Limb (tissue), 2 donors: ENCODE data around the gene C3orf49.

Source experiments
- DNase-seq, 2 donors: peaks; one replicate each; pipeline ENCODE4 v3.0.0-alpha.2; 2016; ENCODE audit errors: extremely low spot score in 2 of 2

C3orf49 gene, protein sequence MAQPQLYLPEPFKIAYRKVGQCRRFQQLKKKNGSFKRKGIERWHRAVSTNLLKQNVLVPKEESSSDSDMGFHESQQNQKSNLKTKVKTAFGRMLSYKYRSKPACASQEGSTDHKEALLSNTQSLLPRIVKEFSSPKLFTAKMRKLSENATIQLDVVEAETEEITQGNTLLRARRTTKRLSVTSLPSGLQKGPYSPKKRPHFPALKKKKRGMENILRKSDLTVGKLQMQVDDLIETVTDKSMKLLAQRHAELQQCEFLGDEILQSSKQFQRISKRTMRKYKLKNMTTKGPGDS

GRCh38 chr3:63819151-63819398 is at the start of gene C3orf49:
Gene C3orf49 (plus strand): TSS chr3:63819299. CDS start chr3:63819472, 173 bp downstream.
- DNase-seq = no peak

- no peak for DNase-seq
These were observed 44.3 kb upstream of the C3orf49 start for GRCh38 chr3:63774781-63775180.

- DNase-seq = no peak
These were observed 39.9 kb upstream of the C3orf49 start for GRCh38 chr3:63779227-63779626.

- DNase-seq = no peak
These were observed 27.1 kb upstream of the C3orf49 start for GRCh38 chr3:63791974-63792373.

- DNase-seq = no peak
These were observed 23.7 kb upstream of the C3orf49 start for GRCh38 chr3:63795438-63795837.

- DNase-seq = no peak
These were observed 20.6 kb upstream of the C3orf49 start for GRCh38 chr3:63798544-63798943.

DNA sequence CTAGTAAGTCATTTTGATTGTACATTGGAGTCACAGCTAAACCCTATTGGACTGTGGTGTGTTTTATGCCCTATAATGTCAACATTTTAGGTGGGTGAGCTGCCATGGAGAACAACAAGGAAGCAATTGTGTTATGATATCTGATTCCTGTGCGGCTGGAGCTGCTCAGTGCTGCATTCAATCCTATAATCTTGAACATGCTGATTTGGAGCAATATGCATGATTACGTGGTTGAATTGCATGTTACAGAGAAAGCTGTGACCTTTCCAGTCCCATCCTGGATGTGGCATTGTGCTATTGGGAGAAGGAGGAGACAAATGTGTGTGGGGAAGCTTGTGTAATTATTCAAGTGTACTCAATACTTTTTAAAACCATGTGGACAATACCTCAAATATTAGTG is 20.1 kb upstream of the C3orf49 start:
- no peak for DNase-seq

- DNase-seq = no peak
These were observed 19.0 kb upstream of the C3orf49 start for GRCh38 chr3:63800097-63800496.

GRCh38 chr3:63803911-63804310 is 15.2 kb upstream of the C3orf49 start:
- no peak for DNase-seq

DNA sequence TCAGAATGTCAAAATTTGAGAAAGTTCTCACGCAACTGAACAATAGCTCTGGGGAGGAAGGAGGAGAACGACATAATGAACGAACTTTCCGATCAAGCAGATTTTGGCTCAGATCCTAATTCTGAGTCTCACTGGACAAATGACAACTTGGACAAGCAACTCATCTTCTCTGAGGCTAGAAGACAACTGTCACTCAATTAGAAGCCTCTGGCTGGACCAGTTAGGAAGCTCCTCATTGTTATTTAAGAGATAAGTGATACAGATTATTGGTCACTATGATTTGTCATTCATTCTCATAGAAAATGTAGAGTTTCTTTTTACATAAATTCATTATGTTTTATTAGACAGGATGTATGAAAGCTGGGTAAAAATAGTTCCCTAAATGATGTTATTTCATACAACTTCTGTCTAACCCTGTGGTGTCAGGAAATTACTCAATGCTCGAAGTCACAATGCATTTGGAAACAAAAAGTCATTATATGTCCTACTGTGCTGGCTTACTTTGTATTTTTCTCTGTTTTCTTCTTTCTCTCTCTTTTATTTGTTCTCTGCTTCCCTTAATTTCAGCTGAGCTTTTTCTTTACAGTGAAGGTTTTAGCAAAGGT is 11.0 kb upstream of the C3orf49 start:
- no peak for DNase-seq

DNA sequence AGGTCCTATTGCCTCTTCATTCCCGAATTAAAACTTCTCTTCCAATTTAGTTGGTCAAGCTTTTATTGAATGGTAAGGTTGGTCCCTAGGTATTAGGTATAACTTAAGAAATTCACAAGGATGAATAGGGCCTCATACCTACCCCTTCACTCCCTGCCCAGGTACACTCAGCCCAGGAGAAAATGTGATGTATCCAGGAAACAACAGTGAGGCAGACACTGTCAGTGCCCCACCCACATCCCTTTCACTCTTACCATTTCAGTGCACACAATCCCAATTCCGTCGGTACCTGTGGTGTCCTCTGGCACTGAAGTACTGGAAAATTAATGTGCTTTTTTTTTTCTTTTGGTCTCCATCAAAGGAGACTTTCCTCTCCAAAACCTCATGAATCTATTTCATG is 10.5 kb upstream of the C3orf49 start:
- DNase-seq = no peak

GRCh38 chr3:63809607-63810006 is 9.5 kb upstream of the C3orf49 start:
- no peak for DNase-seq

DNA sequence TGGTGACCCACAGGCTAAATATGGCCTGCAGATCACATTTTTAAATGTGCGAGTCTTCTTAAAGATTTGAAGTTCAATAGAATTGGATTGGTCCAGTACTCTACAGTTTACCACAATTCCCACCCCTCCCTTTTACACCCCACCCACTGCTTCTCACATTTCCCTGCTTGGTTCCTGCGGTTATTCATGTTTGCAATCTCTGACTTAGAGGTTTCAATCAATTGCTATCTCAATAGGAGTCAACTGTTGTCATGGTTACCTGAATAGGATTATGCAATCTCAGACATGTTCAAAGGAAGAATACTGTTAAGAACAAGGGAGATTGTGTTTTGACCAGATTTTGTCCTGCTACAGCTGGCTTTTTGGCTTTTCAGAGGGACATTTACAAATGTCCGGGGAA is 4.9 kb upstream of the C3orf49 start:
- no peak for DNase-seq

GRCh38 chr3:63817225-63817624 is 1.9 kb upstream of the C3orf49 start:
- DNase-seq = no peak

GRCh38 chr3:63818282-63819150 is 583 bp upstream of the C3orf49 start:
- peak; percentile 72 to 76 for DNase-seq

DNA sequence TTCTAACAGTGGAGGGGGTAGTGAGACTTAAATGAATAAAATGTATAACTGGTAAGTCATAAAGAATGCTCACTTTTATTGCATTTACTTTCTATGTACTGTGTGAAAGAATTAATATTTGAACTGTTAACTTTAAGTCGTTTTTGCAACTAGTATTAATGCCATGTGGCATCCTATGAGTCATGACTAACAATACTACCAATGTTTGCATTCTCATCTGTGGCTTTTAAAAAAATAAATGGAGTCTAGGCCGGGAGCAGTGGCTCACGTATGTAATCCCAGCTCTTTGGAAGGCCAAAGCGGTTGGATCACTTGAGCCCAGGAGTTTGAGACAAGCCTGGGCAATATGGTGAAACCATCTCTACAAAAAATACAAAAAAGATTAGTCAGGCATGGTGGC is 5.2 kb downstream of the C3orf49 start:
- no peak for DNase-seq

DNA sequence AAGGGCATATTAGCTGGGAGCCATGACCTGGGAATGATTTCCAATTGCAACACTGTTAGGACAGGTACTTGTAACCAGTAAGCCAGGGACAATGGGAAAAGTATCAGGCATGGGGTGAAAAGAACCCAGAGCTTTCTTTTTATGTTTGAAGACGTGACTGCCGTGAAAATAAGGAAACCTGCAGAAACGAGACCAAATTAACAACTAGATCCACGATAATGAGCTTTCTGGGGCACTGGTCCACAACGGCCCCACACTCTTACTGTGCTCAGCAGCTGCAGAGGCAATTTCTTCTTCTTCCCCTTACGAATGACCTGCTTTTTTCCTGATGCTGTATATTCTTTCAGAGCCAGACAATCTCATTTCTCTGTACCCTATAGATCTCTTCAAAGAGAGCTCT is 11.4 kb downstream of the C3orf49 start:
- no peak for DNase-seq

DNA sequence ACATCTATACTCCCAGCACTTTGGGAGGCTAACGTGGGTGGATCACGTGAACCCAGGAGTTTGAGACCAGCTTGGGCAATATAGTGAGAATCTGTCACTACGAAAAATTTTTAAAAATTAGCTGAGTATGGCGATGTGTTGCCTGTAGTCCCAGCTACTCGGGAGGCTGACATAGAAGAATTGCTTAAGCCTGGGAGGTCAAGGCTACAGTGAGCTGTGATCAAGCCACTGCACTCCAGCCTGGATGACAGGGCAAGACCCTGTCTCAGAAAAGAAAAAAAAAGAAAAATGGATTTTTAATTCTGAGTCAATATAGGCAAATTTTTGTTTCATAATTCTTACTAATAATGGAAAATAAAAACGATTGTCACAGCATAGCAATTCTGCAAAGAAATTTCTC is 13.3 kb downstream of the C3orf49 start:
- DNase-seq = no peak

DNA sequence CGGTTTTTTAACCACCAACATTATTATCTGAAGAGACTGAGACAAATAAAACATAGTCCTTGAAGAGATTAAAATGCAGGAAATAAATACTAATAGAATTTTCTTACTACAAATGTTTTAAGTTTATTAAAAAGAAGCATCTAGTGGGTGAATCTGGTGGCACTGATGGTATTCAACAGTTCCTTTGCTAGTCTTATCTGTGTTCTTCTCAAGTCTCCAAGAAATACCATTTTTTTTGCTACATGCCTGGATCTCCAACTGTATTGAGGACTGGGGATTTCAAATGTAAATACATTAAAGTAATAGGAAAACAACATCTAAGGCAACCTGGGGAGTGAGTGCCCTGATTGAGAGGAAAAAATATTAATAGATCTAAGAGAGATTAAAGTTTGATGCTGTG is 22.6 kb downstream of the C3orf49 start:
- no peak for DNase-seq

DNA sequence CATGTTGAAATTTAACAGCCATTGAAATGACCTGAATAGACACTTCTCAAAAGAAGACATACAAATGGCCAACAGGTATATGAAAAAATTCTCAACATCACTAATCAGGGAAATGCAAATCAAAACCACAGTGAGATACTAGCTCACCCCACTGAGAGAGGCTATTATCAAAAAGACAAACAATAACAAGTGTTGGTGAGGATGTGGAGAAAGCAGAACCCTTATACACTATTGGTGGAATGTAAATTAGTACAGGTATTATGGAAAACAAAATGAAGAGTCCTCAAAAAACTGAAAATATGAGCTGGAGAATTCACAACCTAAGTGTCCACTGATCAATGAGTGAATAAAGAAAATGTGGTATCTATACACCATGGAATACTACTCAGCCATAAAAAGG is 23.0 kb downstream of the C3orf49 start:
- DNase-seq = no peak

DNA sequence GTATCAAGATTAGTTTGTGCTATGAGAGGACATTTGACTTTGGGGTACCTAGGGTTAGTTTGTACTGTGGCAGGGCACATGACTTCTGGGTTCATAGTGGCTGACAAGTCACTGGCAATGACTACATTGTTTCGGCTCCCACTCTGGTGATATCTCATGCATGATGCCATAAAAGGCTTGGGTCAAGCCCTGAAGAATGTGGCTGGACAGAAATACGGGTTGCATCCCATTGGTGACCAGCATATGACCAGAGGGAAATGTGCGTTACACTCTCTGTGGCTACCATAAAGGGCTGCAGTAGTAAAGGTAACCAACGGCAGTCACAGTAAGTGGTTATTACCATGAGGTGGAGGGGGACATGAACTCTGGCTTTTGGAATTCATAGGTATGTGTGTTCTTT is 26.1 kb downstream of the C3orf49 start:
- DNase-seq = no peak

DNA sequence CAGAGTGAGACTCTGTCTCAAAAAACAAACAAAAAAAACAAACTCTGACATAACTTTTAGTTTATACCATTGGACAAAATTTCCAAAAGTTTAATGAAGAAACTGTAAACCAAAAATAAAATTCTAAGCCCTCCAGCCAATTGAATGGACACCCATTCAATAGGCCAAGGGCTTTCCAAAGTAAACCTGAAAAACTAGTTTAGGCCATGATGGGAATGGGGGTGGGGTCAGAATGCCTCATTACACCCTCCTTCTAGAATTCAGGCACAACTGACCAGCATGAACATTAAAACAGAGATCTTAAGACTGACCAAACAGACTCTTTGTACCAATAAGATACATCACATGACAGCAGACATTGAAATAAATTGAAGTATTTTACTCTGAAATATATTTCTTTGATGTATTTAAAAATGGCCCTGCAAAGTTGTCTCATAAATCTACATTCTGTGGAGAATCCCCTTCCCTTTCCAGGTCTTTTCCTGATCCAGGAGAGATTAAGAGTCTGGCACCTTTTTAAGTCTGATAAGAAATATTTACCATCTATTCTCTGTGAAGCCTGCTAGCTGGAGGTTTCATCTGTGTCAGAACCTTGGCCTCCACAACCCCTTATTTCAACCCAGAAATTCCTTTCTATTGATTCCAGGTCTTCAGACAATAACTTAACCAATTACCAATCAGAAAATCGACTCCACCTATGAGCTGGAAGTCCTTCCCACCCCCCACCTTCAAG is 28.8 kb downstream of the C3orf49 start:
- DNase-seq = no peak
